Measurements from ENCODE around the gene SELENOM.
"Not testable (repeated sequence)": the region's sequence is repeated elsewhere in the genome, so short reads cannot be mapped to it uniquely, and the experiment has no call there.

Gene SELENOM

GRCh38 chr22:31079095-31079642 lies 28.2 kb downstream of the SELENOM start:
- no peaks in the 10 kb centered on the region for H4K20me1 ChIP-seq (ENCODE audit: insufficient read depth, low read length)
- no peak overlapping the region for H3K4me2 ChIP-seq (ENCODE audit: low read depth, low read length)
- H3K9ac ChIP-seq (ENCODE audit: low read length) = no peak overlapping the region
- H3K36me3 ChIP-seq (replicated peaks; ENCODE audit: insufficient read depth, low read length) = no peaks in the 10 kb centered on the region
- peaks cover 25% of the 10 kb centered on the region for H3K79me2 ChIP-seq (ENCODE audit: low read length)
- no peaks in the 10 kb centered on the region for H3K27me3 ChIP-seq (replicated peaks; ENCODE audit: insufficient read depth, low read length)
- peaks cover 25% of the 10 kb centered on the region for H3K4me1 ChIP-seq (ENCODE audit: low read length)
- no peaks in the 10 kb centered on the region for H3K9me2 ChIP-seq (replicated peaks; ENCODE audit: insufficient read depth, low read length)
- TF ChIP-seq EZH2 (optimal IDR thresholded peaks at IDR 0.05; ENCODE audit: low read depth, low read length) (no peak), EZH2phosphoT487 (IDR thresholded peaks at IDR 0.05; ENCODE audit: low read length) (no peak), CTCF (IDR thresholded peaks at IDR 0.05; ENCODE audit: low read length) (no peak)
- no peak overlapping the region for H3K4me3 ChIP-seq (ENCODE audit: low read length)
- no peak for DNase-seq
- no peak overlapping the region for H2AFZ ChIP-seq (ENCODE audit: low read length)
- H3K9me3 ChIP-seq (replicated peaks; ENCODE audit: insufficient read depth, low read length) = no peaks in the 10 kb centered on the region
- peaks cover 14% of the 10 kb centered on the region; the same call in 1 of the 2 replicates for H3F3A ChIP-seq (ENCODE audit: insufficient read depth, low read length)
- no peak overlapping the region for H3K27ac ChIP-seq (ENCODE audit: low read length)

GRCh38 chr22:31078389-31078788 lies 29.0 kb downstream of the SELENOM start:
- H3F3A ChIP-seq (ENCODE audit: insufficient read depth, low read length); H3K36me3 ChIP-seq (replicated peaks; ENCODE audit: insufficient read depth, low read length); H3K27me3 ChIP-seq (replicated peaks; ENCODE audit: insufficient read depth, low read length); DNase-seq; H3K4me3 ChIP-seq (ENCODE audit: low read length); H3K27ac ChIP-seq (ENCODE audit: low read length); H3K4me2 ChIP-seq (ENCODE audit: low read depth, low read length); H2AFZ ChIP-seq (ENCODE audit: low read length); H3K9me2 ChIP-seq (replicated peaks; ENCODE audit: insufficient read depth, low read length); H4K20me1 ChIP-seq (ENCODE audit: insufficient read depth, low read length); H3K9me3 ChIP-seq (replicated peaks; ENCODE audit: insufficient read depth, low read length); H3K9ac ChIP-seq (ENCODE audit: low read length): not testable (repeated sequence)
- H3K4me1 ChIP-seq (ENCODE audit: low read length) = peaks cover 17% of the 10 kb centered on the region
- peaks cover 20% of the 10 kb centered on the region for H3K79me2 ChIP-seq (ENCODE audit: low read length)

- peaks cover 14% of the 10 kb centered on the region for H3K79me2 ChIP-seq (ENCODE audit: low read length)
- no peak overlapping the region for H2AFZ ChIP-seq (ENCODE audit: low read length)
- H4K20me1 ChIP-seq (ENCODE audit: insufficient read depth, low read length) = no peaks in the 10 kb centered on the region
- no peak for DNase-seq
- no peak for TF ChIP-seq CTCF (IDR thresholded peaks at IDR 0.05; ENCODE audit: low read length)
- TF ChIP-seq EZH2 (optimal IDR thresholded peaks at IDR 0.05; ENCODE audit: low read depth, low read length) = no peak
- TF ChIP-seq EZH2phosphoT487 (IDR thresholded peaks at IDR 0.05; ENCODE audit: low read length) = no peak
- H3K4me2 ChIP-seq (ENCODE audit: low read depth, low read length) = no peak overlapping the region
- H3K36me3 ChIP-seq (replicated peaks; ENCODE audit: insufficient read depth, low read length) = no peaks in the 10 kb centered on the region
- no peak overlapping the region for H3K9ac ChIP-seq (ENCODE audit: low read length)
- H3F3A ChIP-seq (ENCODE audit: insufficient read depth, low read length) = peaks cover 8% of the 10 kb centered on the region; the same call in 1 of the 2 replicates
- peaks cover 10% of the 10 kb centered on the region for H3K4me1 ChIP-seq (ENCODE audit: low read length)
- H3K9me2 ChIP-seq (replicated peaks; ENCODE audit: insufficient read depth, low read length) = no peaks in the 10 kb centered on the region
- no peaks in the 10 kb centered on the region for H3K27me3 ChIP-seq (replicated peaks; ENCODE audit: insufficient read depth, low read length)
- H3K27ac ChIP-seq (ENCODE audit: low read length) = no peak overlapping the region
- H3K9me3 ChIP-seq (replicated peaks; ENCODE audit: insufficient read depth, low read length) = no peaks in the 10 kb centered on the region
- no peak overlapping the region for H3K4me3 ChIP-seq (ENCODE audit: low read length)
These were observed 29.7 kb downstream of the SELENOM start for GRCh38 chr22:31077681-31078080.

- H3K9ac ChIP-seq (ENCODE audit: low read length) = no peak overlapping the region
- no peaks in the 10 kb centered on the region for H3K9me2 ChIP-seq (replicated peaks; ENCODE audit: insufficient read depth, low read length)
- no peak for DNase-seq
- peaks cover 4% of the 10 kb centered on the region; the same call in 1 of the 2 replicates for H3K4me1 ChIP-seq (ENCODE audit: low read length)
- no peaks in the 10 kb centered on the region for H4K20me1 ChIP-seq (ENCODE audit: insufficient read depth, low read length)
- H3F3A ChIP-seq (ENCODE audit: insufficient read depth, low read length) = peaks cover 4% of the 10 kb centered on the region; the same call in 1 of the 2 replicates
- no peak overlapping the region for H3K27ac ChIP-seq (ENCODE audit: low read length)
- no peaks in the 10 kb centered on the region for H3K79me2 ChIP-seq (ENCODE audit: low read length)
- H3K27me3 ChIP-seq (replicated peaks; ENCODE audit: insufficient read depth, low read length) = no peaks in the 10 kb centered on the region
- no peak overlapping the region for H2AFZ ChIP-seq (ENCODE audit: low read length)
- H3K4me3 ChIP-seq (ENCODE audit: low read length) = no peak overlapping the region
- TF ChIP-seq CTCF (IDR thresholded peaks at IDR 0.05; ENCODE audit: low read length) = no peak
- no peak for TF ChIP-seq EZH2 (optimal IDR thresholded peaks at IDR 0.05; ENCODE audit: low read depth, low read length)
- no peak for TF ChIP-seq EZH2phosphoT487 (IDR thresholded peaks at IDR 0.05; ENCODE audit: low read length)
- no peaks in the 10 kb centered on the region for H3K9me3 ChIP-seq (replicated peaks; ENCODE audit: insufficient read depth, low read length)
- no peak overlapping the region for H3K4me2 ChIP-seq (ENCODE audit: low read depth, low read length)
- H3K36me3 ChIP-seq (replicated peaks; ENCODE audit: insufficient read depth, low read length) = no peaks in the 10 kb centered on the region
These were observed 31.4 kb downstream of the SELENOM start for GRCh38 chr22:31075961-31076360.

- H3K9ac ChIP-seq (ENCODE audit: low read length); H3K4me2 ChIP-seq (ENCODE audit: low read depth, low read length); H3K9me3 ChIP-seq (replicated peaks; ENCODE audit: insufficient read depth, low read length); H3F3A ChIP-seq (ENCODE audit: insufficient read depth, low read length); H3K27ac ChIP-seq (ENCODE audit: low read length); H3K79me2 ChIP-seq (ENCODE audit: low read length); DNase-seq; H3K9me2 ChIP-seq (replicated peaks; ENCODE audit: insufficient read depth, low read length); H3K4me3 ChIP-seq (ENCODE audit: low read length); H3K27me3 ChIP-seq (replicated peaks; ENCODE audit: insufficient read depth, low read length); H3K36me3 ChIP-seq (replicated peaks; ENCODE audit: insufficient read depth, low read length); H3K4me1 ChIP-seq (ENCODE audit: low read length); H2AFZ ChIP-seq (ENCODE audit: low read length); H4K20me1 ChIP-seq (ENCODE audit: insufficient read depth, low read length): not testable (repeated sequence)
These were observed 33.7 kb downstream of the SELENOM start for GRCh38 chr22:31073545-31074145.
